DMS153 treated with DMSO at 0.1 percent for 48 hours (cell line): ENCODE measurements around the gene DGKD.

Experiments
- DNase-seq: peaks from one replicate; lab custom pipeline; 2025; ENCODE audit not compliant: unreplicated experiment; lab: John Stamatoyannopoulos, UW

Gene DGKD

DNA sequence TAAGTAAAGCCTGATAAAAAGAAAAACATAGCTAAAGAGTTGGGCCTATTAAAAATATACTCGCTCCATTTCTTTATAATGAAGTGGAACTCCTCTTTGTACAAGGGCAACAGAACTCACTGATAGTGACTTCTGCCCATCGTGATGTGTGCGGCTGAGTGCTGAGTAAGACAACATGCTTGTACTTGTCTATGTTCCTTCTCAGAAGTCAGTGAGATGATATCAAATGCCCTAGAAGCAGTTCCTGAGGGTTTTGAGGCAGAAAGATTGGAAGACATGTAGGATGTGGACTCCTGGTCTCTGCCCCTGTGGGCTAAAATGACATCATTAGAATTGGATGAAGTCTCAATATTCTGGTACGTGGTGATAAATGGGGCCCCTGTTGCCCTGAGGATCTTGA lies 138.5 kb downstream of the DGKD start:
- no peak for DNase-seq

DNA sequence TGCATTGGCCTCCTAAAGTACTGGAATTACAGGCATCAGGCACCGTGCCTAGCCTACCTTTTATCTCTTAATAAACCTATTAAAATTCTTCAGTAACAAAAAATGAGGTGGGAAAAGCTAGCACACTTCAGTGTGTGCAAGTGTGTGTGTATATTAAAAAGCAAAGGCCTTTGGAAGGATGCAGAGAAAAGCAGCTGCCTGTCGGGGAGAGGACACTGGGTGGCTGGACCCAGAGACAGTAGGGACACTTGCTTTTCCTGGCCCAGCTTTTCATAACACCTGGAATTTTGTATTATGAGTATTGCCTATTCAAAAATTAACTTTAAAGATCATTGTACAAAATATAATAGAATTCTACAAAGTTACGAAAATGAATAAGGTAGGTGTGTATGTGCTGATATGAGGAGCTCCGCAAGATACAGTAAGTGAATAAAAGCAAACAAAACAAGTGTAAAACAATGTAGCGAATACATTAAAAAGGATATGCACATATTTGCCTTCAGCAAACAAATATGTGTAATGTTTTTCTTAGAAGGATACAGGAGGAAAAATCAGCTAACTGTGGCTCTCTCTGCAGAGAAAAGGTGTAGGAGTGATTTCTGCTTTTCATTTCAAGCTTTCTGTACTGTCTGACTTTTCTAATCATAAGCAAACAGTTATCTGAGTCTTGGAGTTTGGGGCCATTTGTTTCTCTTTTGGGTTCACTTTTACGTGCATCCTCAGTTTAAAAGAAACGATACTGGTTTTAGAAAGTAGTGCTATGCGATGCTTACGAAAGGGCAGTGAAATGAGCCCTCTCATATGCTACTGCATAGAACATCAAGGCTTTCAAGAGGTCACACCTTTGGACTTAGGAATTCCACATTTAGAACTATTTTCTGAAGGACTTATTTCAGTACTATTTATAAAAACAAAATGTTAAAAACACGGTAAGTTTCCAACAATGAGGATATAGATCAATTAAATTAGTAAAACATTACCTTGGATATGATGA lies 141.5 kb downstream of the DGKD start:
- DNase-seq = no peak

DNA sequence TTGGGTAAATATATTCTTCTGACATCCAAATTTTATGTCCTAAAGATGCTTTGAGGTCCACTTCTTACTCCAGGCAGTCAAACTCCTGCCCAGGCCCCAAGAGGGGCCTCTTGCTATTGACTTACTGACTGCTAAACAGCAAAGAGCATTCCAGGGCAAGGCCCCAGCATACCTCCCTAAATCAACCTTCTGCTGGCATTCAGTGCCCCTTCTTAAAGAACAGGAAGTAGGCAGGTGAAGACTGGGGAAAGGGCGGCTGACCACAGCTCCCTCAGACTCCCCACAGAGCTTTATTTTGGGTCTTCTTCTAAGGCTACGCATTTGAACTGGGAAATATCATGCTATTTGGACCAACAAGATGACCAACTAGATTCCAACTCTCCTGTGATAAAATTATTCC lies 143.4 kb downstream of the DGKD start:
- DNase-seq = no peak

DNA sequence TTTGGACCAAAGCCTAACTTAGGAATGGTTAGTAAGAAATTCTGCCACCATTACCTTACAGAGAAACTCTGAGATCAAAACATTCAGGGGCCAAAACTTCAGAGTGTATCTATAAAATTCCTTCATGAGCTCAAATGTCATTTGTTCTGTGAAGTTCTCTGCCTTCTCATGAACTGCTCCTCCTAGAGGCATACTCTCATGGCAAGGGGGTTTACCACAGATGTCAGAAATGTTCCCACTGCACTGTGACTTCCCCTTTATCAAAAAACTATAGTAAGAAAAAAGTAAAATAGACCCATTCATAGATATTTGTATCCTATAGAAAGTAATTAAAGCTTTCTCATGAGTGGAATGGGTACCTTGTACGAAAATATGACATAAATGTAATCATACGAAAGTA lies 143.8 kb downstream of the DGKD start:
- no peak for DNase-seq

DNA sequence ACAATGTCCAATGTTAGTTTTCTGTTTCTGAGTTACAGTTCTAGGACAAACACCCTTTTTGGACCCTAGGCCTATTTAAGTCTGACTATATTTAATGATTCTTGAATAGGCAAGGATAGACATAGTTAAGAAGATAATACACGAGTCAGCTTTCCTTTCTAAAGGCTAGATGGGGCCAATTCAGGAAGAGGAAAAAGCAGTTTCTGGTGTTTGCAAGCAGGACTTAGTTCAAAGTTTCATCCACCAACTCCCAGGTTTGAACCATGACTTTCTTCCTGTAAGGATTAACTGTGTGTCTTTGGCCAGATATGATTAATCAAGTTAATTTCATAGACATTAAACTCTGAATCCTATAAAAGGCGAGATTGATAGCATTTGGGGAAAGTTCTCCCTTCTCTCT lies 145.6 kb downstream of the DGKD start:
- no peak for DNase-seq

DNA sequence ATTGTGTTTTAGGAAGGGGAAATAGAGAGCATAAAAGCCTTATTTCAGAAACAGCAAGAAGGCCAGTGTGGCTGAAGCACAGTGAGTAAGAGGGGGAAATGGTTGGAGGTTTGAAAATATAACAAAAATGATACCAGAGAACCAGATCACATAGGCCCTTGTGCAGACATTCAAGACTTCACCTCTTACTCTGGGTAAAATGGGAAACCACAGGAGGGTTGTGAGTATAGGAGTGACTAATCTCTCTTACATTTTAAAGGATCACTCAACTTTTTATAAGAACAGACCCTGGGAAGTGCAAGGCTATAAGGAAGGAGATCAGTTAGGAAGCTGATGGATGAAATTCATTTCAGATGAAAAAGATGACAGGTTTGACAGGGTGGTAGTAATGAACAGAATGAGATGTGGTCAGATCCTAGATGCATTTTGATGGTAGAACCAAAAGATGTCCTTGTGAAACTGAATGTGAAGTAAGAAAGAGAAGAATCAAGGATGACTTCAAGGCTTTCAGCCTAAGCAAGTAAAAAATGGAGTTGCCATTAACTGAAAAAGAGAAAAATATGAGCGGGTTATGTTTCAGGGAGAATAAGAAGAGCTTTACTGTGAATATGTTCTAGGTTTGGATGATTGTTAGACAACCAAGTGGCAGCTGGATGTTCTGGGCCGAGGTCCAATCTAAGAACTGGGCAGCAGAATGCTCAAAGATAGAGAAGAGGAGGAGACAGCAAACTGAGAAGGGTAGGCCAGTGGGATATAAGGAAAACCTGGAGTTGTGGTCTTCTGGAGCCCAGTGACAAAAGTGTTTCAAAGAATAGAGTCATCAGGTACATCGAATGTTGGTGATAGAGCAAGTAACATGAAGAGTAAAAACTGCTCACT lies 147.1 kb downstream of the DGKD start:
- DNase-seq = no peak

DNA sequence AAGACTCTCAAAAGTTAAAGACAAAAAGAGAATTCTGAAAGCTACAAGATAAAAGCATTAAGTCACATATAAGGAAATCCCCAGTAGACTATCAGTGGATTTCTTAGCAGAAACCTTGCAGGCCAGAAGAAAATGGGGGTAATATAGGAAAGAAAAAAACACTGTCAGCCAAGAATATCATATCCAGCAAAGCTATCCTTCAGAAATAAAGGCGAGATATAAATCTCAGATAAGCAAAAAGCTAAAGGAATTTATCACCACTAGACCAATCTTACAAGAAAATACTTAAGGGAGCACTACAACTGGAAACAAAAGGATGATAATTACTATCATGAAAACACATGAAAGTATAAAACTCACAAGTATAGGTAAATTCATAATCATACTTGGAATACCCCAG lies 149.2 kb downstream of the DGKD start:
- no peak for DNase-seq

DNA sequence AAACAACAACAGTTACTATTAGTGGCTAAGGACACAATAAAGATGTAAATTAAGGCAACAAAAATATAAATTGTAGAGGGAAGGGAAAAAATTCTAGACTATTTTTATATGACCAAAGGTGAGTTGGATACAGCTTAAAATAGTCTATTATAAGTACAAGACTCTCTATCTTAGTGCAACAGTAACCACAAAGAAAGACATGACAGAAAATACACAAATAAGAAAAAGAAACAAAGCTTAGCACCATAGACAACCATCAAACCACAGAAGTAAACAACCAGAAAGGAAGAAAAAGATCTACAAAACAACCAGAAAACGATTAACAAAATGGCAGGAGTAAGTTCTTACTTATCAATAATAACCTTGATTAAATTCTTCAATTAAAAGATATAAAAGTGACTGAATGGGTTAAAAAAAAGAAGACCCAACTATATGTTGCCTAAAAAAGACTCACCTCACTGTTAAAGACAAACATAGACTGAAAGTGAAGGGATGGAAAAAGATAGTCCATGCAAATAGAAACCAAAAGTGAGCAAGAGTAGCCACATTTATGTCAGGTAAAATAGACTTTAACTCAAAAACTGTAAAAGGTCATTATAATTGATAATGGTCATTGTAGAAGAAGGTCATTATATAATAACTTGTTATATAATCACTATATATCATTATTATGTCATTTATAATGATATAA lies 149.8 kb downstream of the DGKD start:
- no peak for DNase-seq

DNA sequence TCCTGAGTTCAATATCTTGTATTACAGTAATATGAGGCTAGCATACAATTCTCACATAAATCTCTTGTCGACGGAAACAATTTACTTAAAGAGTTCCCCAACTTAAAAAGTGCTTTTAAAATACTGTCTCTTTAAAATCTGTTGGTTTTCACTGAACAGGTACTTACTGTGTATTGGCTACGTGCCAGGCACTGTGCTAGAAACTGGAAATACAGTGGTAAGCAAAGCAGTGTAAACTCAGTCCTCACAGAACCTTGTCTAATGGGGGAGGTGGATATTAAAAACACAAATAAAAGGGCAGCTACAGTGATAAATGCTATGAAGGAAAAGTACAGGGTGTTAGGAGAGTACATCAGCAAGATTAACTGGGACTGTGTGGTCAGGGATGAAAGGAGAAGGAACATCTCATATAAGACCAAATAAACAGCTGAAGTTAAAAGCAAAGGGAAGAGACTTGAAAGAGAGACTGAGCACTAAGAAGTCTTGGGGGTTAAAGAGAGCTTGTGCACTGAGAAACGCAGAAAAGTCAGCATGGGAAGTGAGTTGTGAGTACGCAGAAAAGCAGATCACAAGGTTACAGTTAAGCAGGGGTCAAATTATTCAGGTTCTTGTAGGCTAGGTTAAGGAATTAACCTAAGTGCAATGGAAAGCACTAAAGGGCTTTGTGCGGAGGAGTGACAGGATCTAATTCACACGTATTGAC lies 159.8 kb downstream of the DGKD start:
- DNase-seq = no peak

DNA sequence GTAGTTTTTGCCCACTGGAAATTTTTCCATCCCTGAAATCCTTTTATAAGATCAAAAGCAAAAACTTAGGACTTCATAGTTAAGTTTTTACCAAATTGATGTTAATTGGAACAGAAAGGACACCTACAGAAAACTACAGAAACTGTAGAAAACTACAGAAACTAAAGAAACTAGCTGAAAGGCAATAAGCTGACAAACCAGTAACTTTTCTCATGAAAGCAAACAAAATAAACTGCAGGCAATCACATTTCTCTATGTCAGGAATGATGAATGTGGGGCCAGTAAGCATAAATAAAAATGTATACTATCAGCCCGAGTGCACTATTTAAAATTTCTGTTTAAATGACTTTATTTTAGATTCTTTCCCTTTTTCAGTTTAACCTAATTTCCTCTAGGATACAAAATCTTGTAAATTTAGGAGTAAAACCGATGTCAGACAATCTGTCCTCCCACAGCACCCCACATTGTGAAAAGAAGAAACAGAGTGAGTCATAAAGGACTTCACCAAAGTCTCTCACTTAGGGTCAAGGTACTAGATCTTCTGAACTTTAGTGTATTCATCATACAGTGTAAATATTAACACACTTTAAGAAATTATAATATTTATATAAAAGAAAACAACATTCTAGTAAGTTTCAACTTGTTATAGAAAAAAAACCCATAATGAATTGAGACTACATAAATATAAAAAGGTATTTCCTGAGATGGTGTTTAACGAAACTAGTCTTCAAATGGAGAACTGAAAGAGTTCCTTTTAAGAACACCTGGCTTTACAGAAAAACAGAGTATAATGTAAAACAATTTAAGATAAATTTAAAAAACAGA lies 165.7 kb downstream of the DGKD start:
- DNase-seq = no peak
